GM19395 (cell line): ENCODE data around the gene CCDC40.
A peak's percentile ranks its signal among the peaks of the same experiment; 100 is the strongest.

Experiments used
- ATAC-seq: cut with Tn5 transposase; IDR thresholded peaks from one replicate; pipeline ENCODE4 v1.9.1; 2021; ENCODE audit warnings: mild to moderate bottlenecking, moderate library complexity; ENCODE audit not compliant: unreplicated experiment

Gene CCDC40

GRCh38 chr17:80125656-80126448 is 89.4 kb downstream of the CCDC40 start:
- ATAC-seq = no peak

DNA sequence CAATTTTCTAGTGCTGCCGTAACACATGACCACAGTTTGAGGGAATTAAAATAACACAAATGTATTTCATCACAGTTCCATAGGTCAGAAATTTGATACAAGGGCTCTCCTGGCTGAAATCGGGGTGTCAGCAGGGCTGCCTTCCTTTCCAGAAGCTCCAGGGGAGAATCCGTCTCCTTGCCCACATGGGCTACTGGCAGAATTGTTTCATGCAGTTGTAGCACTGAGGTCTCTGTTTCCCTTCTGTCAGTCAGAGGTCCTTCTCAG is 89.9 kb downstream of the CCDC40 start:
- ATAC-seq = no peak

DNA sequence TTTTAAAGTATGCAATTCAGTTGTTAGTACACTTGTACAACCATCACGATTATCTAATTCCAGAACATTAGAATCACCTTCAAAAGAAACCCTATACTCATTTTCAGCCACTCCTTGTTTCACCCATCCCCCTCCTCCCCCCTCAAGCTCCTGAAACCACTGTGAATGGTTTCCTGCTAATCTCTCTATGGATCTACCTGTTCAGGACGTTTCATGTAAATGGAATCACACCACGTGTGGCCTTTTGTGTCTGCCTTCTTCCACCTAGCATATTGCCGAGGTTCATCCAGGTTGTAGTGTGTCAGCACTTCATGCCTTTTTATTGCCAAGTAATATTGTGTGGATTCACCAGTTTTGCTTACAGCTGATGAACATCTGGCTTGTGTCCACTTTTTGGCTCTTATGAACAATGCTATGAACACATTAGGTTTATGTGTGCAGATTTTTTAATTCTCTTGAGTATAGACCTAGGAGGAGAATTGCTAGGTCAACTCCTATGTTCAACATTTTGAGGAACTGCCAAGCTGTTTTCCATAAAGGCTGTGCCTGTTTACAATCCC is 92.6 kb downstream of the CCDC40 start:
- ATAC-seq = no peak

DNA sequence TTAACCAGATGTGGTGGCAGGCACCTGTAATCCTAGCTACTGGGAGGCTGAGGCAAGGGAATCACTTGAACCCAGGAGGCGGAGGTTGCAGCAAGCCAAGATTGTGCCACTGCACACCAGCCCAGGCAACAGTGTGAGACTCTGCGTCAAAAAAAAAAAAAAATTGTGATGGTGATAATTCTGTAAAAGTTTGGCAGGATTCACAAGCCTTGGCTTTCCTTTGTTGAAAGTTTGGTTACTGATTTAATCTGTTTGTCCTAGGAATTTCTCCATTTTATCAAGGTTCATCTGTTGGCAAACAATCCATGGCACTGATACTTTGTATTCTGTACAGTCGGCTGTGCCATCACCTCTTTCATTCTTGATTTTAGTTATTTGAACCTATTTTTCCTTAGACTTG is 94.5 kb downstream of the CCDC40 start:
- ATAC-seq = no peak

- no peak for ATAC-seq
Observed at GRCh38 chr17:80132906-80133625, 96.6 kb downstream of the CCDC40 start.

- ATAC-seq = no peak
Observed at GRCh38 chr17:80133626-80133970, 97.2 kb downstream of the CCDC40 start.

DNA sequence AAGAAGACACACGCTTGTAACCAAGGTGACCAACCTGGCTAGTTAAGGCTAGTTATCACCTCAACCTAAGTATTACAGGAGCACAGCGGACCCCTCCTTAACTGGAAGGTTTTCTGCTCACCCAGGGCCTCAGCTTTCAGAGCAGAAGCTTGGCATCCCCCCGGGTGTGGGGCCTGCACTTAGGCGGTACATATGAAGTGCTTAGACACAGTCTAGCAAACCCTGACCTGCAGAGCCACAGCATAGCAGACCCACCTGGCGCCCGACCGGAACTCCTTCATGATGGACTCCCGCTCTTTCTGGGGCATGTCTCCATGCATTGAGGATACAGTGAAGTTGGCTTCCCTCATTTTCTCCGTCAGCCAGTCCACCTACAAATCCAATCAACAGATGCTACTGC is 100.7 kb downstream of the CCDC40 start:
- no peak for ATAC-seq

DNA sequence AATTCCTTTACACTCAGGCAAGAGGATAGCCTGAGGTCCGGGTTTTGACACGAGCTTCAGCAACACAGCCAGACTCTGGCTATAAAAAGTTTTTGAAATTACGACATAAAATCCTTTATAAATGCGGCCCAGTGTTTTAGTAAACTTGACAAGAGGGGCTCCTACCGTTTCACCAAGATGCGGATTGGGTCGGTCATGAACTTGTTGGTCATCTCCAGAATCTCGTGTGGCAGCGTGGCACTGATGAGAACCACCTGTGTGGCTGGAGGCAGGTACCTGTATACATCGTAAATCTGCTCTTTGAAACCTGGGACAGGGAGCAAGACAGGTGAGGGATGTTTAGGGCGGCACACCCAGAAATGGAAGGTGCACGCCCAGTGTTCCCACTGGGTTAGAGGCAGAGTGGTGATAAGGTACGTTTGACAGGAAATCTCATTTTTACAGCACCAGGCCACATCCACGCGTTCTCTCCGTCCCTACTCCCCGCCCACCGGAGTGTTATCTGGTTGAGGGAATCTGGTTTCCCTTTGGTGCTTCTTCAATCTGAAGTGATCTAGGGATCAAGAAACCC is 102.5 kb downstream of the CCDC40 start:
- no peak for ATAC-seq

- no peak for ATAC-seq
Observed at GRCh38 chr17:80141463-80142165, 105.2 kb downstream of the CCDC40 start.

- no peak for ATAC-seq
Observed at GRCh38 chr17:80142929-80143328, 106.5 kb downstream of the CCDC40 start.

- no peak for ATAC-seq
Observed at GRCh38 chr17:80145076-80146075, 108.9 kb downstream of the CCDC40 start.

- ATAC-seq = peak; percentile 11
Observed at GRCh38 chr17:80146121-80147034, 109.9 kb downstream of the CCDC40 start.

DNA sequence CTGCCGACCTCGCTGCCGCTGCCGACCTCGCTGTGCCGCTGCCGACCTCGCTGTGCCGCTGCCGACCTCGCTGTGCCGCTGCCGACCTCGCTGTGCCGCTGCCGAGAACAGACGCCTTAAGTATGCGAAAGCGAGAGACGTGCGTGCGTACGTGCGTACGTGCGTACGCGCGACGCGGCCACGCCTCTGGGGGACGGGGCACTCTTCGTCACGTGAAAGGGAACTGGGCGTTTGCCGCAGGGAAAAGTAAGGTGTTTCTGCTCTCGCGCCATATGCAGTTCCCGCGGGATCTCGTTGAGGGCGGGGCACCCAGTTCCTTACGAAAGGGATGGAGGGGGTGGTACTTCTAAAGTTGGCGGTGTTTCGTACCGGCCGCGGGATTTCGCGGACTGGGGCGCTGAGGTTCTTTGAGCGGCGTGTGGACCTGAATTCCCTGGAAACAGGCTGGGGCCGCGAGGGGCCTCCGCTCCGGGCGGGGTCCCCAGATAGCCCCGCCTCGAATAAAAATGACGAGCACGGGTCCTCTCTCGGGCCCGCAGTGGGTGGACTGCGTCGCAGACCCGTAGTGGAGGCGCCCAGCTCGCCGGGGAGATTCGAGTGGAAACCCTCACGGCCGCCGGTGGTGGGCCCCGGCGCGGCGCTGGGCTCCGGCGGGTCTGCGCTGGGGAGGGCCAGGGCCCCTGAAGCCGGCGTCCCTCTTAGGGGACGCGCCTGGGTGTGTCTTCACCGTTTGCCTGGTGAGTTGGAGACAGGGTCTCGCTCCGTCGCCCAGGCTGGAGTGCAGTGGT is 110.8 kb downstream of the CCDC40 start, which contains the start of gene EIF4A3:
Gene EIF4A3 (minus strand): TSS at position 94 of the 788 bp plus-strand sequence. CDS start 167 bp downstream, outside the sequence.
- ATAC-seq = peak; percentile 91
